Glutamatergic neuron (in vitro differentiated cells): Measurements from ENCODE around the gene IHH. TPM values are rescaled to one million over a fixed set of nuclear protein-coding genes. Genes with fewer than 3 reads are reported as not detected.

ENCODE experiments used
- DNase-seq: peaks from one replicate; pipeline ENCODE4 v3.0.0; 2022
- H3K27ac Mint-ChIP-seq: one replicate; pipeline ENCODE4 v1.8.0; 2020; ENCODE audit warnings: mild to moderate bottlenecking, mixed read lengths, inconsistent platforms; ENCODE audit not compliant: unreplicated experiment
- H3K27me3 Mint-ChIP-seq: one replicate; pipeline ENCODE4 v1.8.0; 2020; ENCODE audit warnings: mild to moderate bottlenecking, moderate library complexity, mixed read lengths, inconsistent platforms; ENCODE audit not compliant: unreplicated experiment
- H3K36me3 Mint-ChIP-seq: one replicate; pipeline ENCODE4 v1.8.0; 2020; ENCODE audit warnings: mild to moderate bottlenecking, mixed read lengths, inconsistent platforms; ENCODE audit not compliant: unreplicated experiment
- H3K4me1 Mint-ChIP-seq: one replicate; pipeline ENCODE4 v1.8.0; 2020; ENCODE audit warnings: mild to moderate bottlenecking, low read depth, mixed read lengths, inconsistent platforms; ENCODE audit not compliant: unreplicated experiment
- H3K4me3 Mint-ChIP-seq: one replicate; pipeline ENCODE4 v1.8.0; 2020; ENCODE audit warnings: mild to moderate bottlenecking, mixed read lengths, inconsistent platforms; ENCODE audit not compliant: unreplicated experiment
- H3K9me3 Mint-ChIP-seq: one replicate; pipeline ENCODE4 v1.8.0; 2020; ENCODE audit warnings: mild to moderate bottlenecking, moderate library complexity, mixed read lengths, inconsistent platforms; ENCODE audit not compliant: unreplicated experiment
- total RNA-seq: library from RNA; stranded (reverse); fragmentation: NEBNext Ultra II Directional; extraction: Animal tissue kit (Norgen Biotek cat#: 25700); gene quantifications from one replicate; pipeline ENCODE4 v1.2.1, GENCODE V29; 2021; ENCODE audit not compliant: unreplicated experiment
- TF ChIP-seq, protein P1 (sequence below): fragments of 200-600 bp; sonication (generic); IDR thresholded peaks from one replicate; pipeline ENCODE4 v1.5.0; 2021; ENCODE audit not compliant: partially characterized antibody, unreplicated experiment

IHH gene
- total RNA-seq, 1 donor from 2014 or later = not detected

DNA sequence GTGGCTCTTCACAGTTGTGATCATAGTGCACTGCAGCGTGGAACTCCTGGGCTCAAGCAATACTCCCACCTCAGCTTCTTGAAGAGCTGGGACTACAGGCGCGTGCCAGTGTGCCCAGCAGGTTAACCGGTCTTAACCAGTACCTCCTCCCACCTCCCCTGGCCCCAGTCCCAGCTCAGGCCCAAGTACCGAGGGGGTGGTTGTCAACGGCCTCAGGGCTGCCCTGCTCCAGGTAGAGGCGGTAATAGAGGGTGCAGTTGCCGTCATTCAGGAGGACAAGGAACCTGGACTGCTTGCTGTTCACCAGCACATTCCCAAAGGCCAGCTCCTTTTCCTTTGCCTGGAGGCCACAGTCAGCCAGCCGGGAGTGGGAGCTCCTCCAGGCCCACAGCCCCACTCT, 39.1 kb downstream of the IHH start:
- Mint-ChIP-seq H3K27me3 (peaks cover 5% of the 10 kb centered on the region), H3K27ac (no peak overlapping the region), H3K9me3 (no peaks in the 10 kb centered on the region), H3K4me3 (no peak overlapping the region), H3K4me1 (no peaks in the 10 kb centered on the region), H3K36me3 (no peaks in the 10 kb centered on the region)
- TF ChIP-seq, protein P1, sequence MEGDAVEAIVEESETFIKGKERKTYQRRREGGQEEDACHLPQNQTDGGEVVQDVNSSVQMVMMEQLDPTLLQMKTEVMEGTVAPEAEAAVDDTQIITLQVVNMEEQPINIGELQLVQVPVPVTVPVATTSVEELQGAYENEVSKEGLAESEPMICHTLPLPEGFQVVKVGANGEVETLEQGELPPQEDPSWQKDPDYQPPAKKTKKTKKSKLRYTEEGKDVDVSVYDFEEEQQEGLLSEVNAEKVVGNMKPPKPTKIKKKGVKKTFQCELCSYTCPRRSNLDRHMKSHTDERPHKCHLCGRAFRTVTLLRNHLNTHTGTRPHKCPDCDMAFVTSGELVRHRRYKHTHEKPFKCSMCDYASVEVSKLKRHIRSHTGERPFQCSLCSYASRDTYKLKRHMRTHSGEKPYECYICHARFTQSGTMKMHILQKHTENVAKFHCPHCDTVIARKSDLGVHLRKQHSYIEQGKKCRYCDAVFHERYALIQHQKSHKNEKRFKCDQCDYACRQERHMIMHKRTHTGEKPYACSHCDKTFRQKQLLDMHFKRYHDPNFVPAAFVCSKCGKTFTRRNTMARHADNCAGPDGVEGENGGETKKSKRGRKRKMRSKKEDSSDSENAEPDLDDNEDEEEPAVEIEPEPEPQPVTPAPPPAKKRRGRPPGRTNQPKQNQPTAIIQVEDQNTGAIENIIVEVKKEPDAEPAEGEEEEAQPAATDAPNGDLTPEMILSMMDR = no peak
- DNase-seq = no peak

DNA sequence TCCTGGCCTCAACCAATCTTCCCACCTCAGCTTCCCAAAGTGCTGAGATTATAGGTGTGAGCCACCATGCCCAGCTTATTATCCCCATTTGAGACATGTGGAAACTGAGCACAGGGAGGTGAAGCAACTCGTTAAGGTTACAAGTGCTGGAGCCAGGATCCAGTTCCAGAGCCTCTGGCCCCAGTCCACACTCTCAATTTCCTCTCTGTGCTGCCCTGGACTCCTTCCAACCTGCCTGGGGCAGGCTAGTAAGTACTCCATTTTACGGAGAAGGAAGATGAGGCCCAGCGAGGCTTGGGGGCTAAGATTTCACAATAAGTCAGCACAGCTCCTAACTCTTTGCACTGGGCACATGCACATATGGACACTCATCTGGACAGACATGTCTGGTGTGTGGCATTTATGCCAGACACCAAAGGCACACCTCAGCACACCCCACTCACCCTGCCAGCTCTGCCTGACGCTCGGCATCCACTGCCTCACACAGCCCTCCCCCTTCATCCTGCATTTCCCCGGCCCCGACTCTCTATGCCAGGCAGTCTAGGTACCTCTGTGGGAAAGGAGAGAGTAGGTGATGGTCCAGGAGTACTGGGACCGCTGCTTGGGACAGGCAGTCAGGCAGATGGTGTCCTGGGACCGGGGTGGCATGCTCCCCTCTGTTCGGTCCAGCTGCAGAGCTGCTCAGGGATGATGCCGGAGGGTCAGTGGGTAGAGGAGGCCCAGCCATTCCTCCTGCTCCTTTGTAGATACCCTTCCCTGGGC, 39.9 kb downstream of the IHH start:
- no peaks in the 10 kb centered on the region for H3K9me3 Mint-ChIP-seq
- no peak overlapping the region for H3K4me3 Mint-ChIP-seq
- no peak for DNase-seq
- no peak overlapping the region for H3K27ac Mint-ChIP-seq
- H3K4me1 Mint-ChIP-seq = no peaks in the 10 kb centered on the region
- no peaks in the 10 kb centered on the region for H3K36me3 Mint-ChIP-seq
- TF ChIP-seq, protein P1 = no peak
- H3K27me3 Mint-ChIP-seq = peaks cover 5% of the 10 kb centered on the region

DNA sequence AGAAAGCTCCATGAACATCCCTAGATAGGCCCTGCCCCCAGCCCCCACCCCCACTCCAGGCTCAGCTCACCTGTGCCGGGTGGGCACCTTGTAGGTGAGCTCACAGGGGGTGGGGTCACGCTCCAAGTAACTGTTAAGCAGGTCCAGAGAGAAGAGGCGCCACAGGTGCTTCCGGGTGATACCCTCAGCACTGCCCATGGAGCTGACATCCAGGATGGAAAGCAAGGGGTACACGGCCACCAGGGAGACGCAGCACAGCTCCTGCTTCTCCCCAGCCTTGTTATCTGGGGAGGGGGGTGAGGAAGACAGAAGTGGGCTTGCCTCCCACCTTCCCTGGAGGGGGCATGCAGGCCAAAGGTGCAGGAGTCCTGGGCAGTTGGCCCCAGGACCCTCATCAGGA, 41.3 kb downstream of the IHH start:
- Mint-ChIP-seq H3K4me1 (no peaks in the 10 kb centered on the region), H3K36me3 (no peaks in the 10 kb centered on the region), H3K4me3 (no peak overlapping the region), H3K9me3 (peaks cover 2% of the 10 kb centered on the region), H3K27me3 (peaks cover 4% of the 10 kb centered on the region), H3K27ac (no peak overlapping the region)
- no peak for DNase-seq
- TF ChIP-seq, protein P1 = no peak

DNA sequence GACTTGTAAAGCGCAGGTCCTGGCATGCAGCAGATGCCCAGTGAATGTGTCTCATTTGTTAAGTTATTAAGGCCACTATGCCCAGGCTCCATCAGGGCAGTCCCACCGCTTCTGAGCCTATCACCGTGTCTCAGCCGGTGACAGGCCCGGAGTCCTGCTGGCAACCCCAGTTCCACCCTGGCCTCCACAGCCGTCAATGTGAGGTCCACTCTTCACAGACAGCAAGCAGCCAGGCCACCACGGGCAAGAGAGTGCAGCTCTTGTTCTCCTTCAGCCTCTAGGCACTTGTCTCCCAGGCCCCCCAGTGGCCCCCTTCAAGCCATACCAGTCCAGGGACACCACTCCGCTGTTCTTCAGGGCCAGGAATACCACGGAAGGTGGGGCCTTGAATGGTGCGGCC, 42.0 kb downstream of the IHH start:
- H3K9me3 Mint-ChIP-seq = peaks cover 2% of the 10 kb centered on the region
- no peak overlapping the region for H3K4me3 Mint-ChIP-seq

DNA sequence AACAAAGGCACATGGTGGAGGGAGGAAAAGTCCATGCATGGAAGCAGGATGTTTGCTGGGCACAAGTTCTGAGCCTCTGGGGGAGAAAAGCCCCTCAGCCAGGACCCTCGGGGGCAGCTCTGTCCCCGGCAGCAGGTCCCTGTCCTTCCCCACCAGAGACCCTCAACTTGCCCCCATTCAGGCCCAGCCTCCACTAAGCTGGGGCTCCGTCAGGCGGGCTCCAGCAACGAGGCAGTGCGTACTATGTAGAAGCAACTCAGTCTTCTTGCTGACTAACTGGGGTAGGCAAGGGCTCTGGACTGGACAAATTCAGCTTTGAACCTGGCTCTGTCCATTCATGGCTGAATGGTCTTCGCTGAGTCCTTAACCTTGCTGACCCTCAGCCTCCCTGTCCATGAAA, 42.4 kb downstream of the IHH start:
- TF ChIP-seq, protein P1 = no peak
- H3K27ac Mint-ChIP-seq = no peak overlapping the region
- DNase-seq = no peak
- peaks cover 2% of the 10 kb centered on the region for H3K9me3 Mint-ChIP-seq
- no peaks in the 10 kb centered on the region for H3K36me3 Mint-ChIP-seq
- no peaks in the 10 kb centered on the region for H3K4me1 Mint-ChIP-seq
- H3K27me3 Mint-ChIP-seq = peaks cover 4% of the 10 kb centered on the region
- H3K4me3 Mint-ChIP-seq = no peak overlapping the region

More for the DNA sequence above, 42.0 kb downstream of the IHH start:
- Mint-ChIP-seq H3K27ac (no peak overlapping the region), H3K36me3 (no peaks in the 10 kb centered on the region), H3K4me1 (no peaks in the 10 kb centered on the region), H3K27me3 (peaks cover 4% of the 10 kb centered on the region)
- TF ChIP-seq, protein P1 = no peak
- no peak for DNase-seq
